Mucosa of descending colon (tissue), 3 donors: ENCODE measurements around the gene L3MBTL3. TPM values are rescaled to one million over a fixed set of nuclear protein-coding genes. Genes with fewer than 3 reads are reported as not detected.

Experiments
- ATAC-seq: fragments of 200-7000 bp; cut with Tn5 transposase; one replicate; pipeline ENCODE4 v1.9.1; 2020; ENCODE audit warnings: mild to moderate bottlenecking, moderate library complexity
- DNase-seq, 3 donors: peaks; one replicate each; pipeline ENCODE4 v3.0.0-alpha.2; 2020
- H3K36me3 ChIP-seq: fragments of 200-600 bp; one replicate; pipeline ENCODE4 v1.8.0; 2021; ENCODE audit warnings: low read depth, mild to moderate bottlenecking
- H3K4me1 ChIP-seq: fragments of 200-600 bp; one replicate; pipeline ENCODE4 v1.8.0; 2021; ENCODE audit warnings: low read depth, mild to moderate bottlenecking
- H3K4me3 ChIP-seq: fragments of 200-600 bp; one replicate; pipeline ENCODE4 v1.8.0; 2021; ENCODE audit warnings: mild to moderate bottlenecking
- H3K9me3 ChIP-seq: fragments of 200-600 bp; one replicate; pipeline ENCODE4 v1.8.0; 2021; ENCODE audit warnings: mild to moderate bottlenecking
- CTCF ChIP-seq: fragments of 200-600 bp; IDR thresholded peaks from one replicate; pipeline ENCODE4 v1.8.0; 2022; ENCODE audit warnings: antibody characterized with exemption, mild to moderate bottlenecking
- intact Hi-C, 2 donors: fragments of 100-400 bp; cut with DNase I in 1 of 2; cut with micrococcal nuclease in 1 of 2; formaldehyde crosslinking; loops; one replicate each; pipeline versions ENCODE4 v1.11.0 to v1.11.1; 2022; cut with DNase I, micrococcal nuclease
- total RNA-seq, 3 donors: library from RNA; stranded (reverse); fragmentation: NEBNext Ultra II Directional in 2 of 3; extraction: Animal tissue kit (Norgen Biotek cat#: 25700) in 2 of 3; gene quantifications; one replicate each; pipeline versions ENCODE4 v1.2.1 to v1.2.4, GENCODE V29; 2021 to 2023
- donor health status: DM: no; HTN: no; CAD: no; lungs with moderate emphysema.
- donor health status: DM: no; HTN: no; CAD: no.
- donor health status: DM: no; HTN: yes; CAD: no.

Gene L3MBTL3
- total RNA-seq, 3 donors from 2014 or later: 9.2 to 13.0 (median 11.1) TPM

- no peak for TF ChIP-seq CTCF
- ATAC-seq: peak; percentile 50
These were observed 165.2 kb downstream of the L3MBTL3 start for GRCh38 chr6:130183271-130184222.

GRCh38 chr6:130185658-130186057, 167.3 kb downstream of the L3MBTL3 start:
- no peaks in the 10 kb centered on the region for H3K36me3 ChIP-seq
- H3K4me1 ChIP-seq: peaks cover 5% of the 10 kb centered on the region
- H3K4me3 ChIP-seq: no peak overlapping the region
- intact Hi-C loops: no loop called here
- DNase-seq (no peak), ATAC-seq (no peak)
- H3K9me3 ChIP-seq: no peaks in the 10 kb centered on the region
- no peak for TF ChIP-seq CTCF

More at GRCh38 chr6:130183271-130184222, 165.2 kb downstream of the L3MBTL3 start:
- H3K4me1 ChIP-seq: peaks cover 3% of the 10 kb centered on the region
- intact Hi-C loops: no loop called here
- H3K4me3 ChIP-seq: no peak overlapping the region
- no peaks in the 10 kb centered on the region for H3K9me3 ChIP-seq
- DNase-seq: no peak
- no peaks in the 10 kb centered on the region for H3K36me3 ChIP-seq

- intact Hi-C loops: no loop called here
- Histone ChIP-seq H3K4me1 (peaks cover 5% of the 10 kb centered on the region), H3K9me3 (no peaks in the 10 kb centered on the region), H3K4me3 (no peak overlapping the region), H3K36me3 (no peaks in the 10 kb centered on the region)
- DNase-seq (no peak), ATAC-seq (no peak)
- no peak for TF ChIP-seq CTCF
These were observed 169.2 kb downstream of the L3MBTL3 start for GRCh38 chr6:130187335-130188206.

- Histone ChIP-seq H3K4me3 (no peak overlapping the region), H3K4me1 (peaks cover 5% of the 10 kb centered on the region), H3K9me3 (no peaks in the 10 kb centered on the region), H3K36me3 (no peaks in the 10 kb centered on the region)
- intact Hi-C loops: no loop called here
- TF ChIP-seq CTCF: no peak
- DNase-seq (peak in 1 of 3 donors; percentile 9), ATAC-seq (peak; percentile 73)
These were observed 170.0 kb downstream of the L3MBTL3 start for GRCh38 chr6:130188207-130188899.
